GM12865 (cell line): ENCODE measurements around the gene GTPBP6.

Source experiments
- DNase-seq: peaks from one replicate; pipeline ENCODE4 v3.0.0; 2010; ENCODE audit warnings: low read depth
- H3K4me3 ChIP-seq: 2 replicates; pipeline ENCODE4 v1.5.1; 2011; ENCODE audit warnings: mild to moderate bottlenecking, low read depth, low read length, control low read depth
- CTCF ChIP-seq: IDR thresholded peaks from 2 replicates; pipeline ENCODE4 v1.5.1; 2011; ENCODE audit warnings: low read length, control low read depth, low read depth, inconsistent platforms; ENCODE audit not compliant: insufficient read depth; ENCODE audit errors: missing control alignments

Gene GTPBP6

GRCh38 chrX:346034-346813 lies 27.6 kb upstream of the GTPBP6 start:
- H3K4me3 ChIP-seq, result no peak overlapping the region
- DNase-seq, result no peak
- TF ChIP-seq CTCF, result no peak

- DNase-seq, result no peak
- no peak overlapping the region for H3K4me3 ChIP-seq
- no peak for TF ChIP-seq CTCF
Observed at GRCh38 chrX:345020-345925, 26.7 kb upstream of the GTPBP6 start.

DNA sequence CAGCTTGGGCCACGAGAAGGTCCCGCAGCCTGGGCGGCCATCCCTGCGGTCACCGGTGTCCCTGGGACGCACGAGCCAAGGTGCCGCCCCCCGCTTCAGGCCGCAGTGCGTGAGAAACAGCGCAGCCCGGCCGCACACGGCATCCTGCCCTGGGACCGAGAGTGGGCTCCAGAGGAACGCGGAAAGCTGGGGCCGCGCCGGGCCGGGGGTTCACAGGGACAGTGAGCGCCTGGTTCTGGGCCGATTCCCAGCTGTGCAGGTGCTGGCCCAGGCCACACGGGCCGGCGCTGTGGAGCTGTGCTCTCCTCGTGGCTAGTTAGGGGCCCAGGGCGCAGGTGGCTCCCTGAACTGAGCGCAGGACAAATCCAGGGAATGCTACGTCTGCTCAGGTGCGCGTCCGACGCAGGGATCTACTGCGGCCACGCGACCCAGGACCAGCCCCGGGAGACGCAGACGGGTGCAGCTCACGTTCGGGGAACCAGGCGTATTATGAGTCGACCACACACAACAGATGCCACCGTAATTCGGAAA lies 25.8 kb upstream of the GTPBP6 start:
- no peak overlapping the region for H3K4me3 ChIP-seq
- DNase-seq, result no peak
- no peak for TF ChIP-seq CTCF

- TF ChIP-seq CTCF, result no peak
- no peak for DNase-seq
- no peak overlapping the region for H3K4me3 ChIP-seq
Observed at GRCh38 chrX:341541-342101, 23.0 kb upstream of the GTPBP6 start.

- DNase-seq, result no peak
- no peak overlapping the region for H3K4me3 ChIP-seq
- no peak for TF ChIP-seq CTCF
Observed at GRCh38 chrX:340641-341423, 22.2 kb upstream of the GTPBP6 start.

GRCh38 chrX:340121-340520 lies 21.5 kb upstream of the GTPBP6 start:
- no peak overlapping the region for H3K4me3 ChIP-seq
- TF ChIP-seq CTCF, result no peak

More at GRCh38 chrX:340121-340520, 21.5 kb upstream of the GTPBP6 start:
- no peak for DNase-seq
